Erythroblast (primary cell): ENCODE data around the gene CDRT4.

Experiments
- GATA1 ChIP-seq: IDR thresholded peaks from 2 replicates; pipeline ENCODE4 v1.6.1; 2011; ENCODE audit warnings: low read depth, mild to moderate bottlenecking, control low read depth, low read length, moderate library complexity
- POLR2A ChIP-seq: IDR thresholded peaks from 2 replicates; pipeline ENCODE4 v1.6.1; 2011; ENCODE audit warnings: mild to moderate bottlenecking, low read length

DNA sequence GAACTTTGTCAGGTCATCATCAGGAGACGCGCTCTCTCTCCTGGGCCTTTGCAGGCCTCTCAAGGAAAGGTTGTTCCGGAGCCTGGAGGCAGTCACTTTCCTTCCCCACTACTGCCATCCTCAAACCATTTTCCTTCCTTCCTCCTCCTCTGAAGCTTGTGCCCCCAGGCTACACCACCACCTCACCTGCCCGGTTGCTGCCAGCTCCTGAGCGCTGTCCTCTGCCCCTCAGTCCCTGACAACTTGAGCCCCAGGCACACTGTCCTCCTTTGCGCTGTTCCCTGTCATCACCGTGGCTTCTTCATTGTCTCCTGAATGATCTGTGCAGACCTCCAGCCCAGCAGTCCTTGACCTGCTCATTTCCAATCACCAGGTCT is 18.9 kb downstream of the CDRT4 start:
- TF ChIP-seq POLR2A (no peak), GATA1 (no peak)
